Hepatocyte (in vitro differentiated cells): ENCODE measurements around the gene EGF. TPM values are rescaled to one million over a fixed set of nuclear protein-coding genes. Genes with fewer than 3 reads are reported as not detected.
A peak's percentile ranks its signal among the peaks of the same experiment; 100 is the strongest.
"Not testable (repeated sequence)": the region's sequence is repeated elsewhere in the genome, so short reads cannot be mapped to it uniquely, and the experiment has no call there.

Source experiments
- DNase-seq: peaks from one replicate; pipeline ENCODE4 v3.0.0-alpha.2; 2016; ENCODE audit warnings: low spot score
- H2AFZ ChIP-seq: fragments of 200-600 bp; sonication (generic); 2 replicates; pipeline ENCODE4 v1.6.0; 2016; ENCODE audit warnings: antibody characterized with exemption, mild to moderate bottlenecking
- H3K27ac ChIP-seq: fragments of 200-600 bp; sonication (generic); 2 replicates; pipeline ENCODE4 v1.5.1; 2016; ENCODE audit warnings: mild to moderate bottlenecking
- H3K27me3 ChIP-seq: fragments of 200-600 bp; sonication (generic); 2 replicates; pipeline ENCODE4 v1.6.1; 2016
- H3K36me3 ChIP-seq: fragments of 200-600 bp; sonication (generic); replicated peaks from 2 replicates; pipeline ENCODE4 v1.5.1; 2016; ENCODE audit warnings: low read depth; ENCODE audit not compliant: insufficient read depth
- H3K4me1 ChIP-seq: fragments of 200-600 bp; sonication (generic); 2 replicates; pipeline ENCODE4 v1.5.1; 2016; ENCODE audit warnings: mild to moderate bottlenecking, moderate library complexity; ENCODE audit not compliant: insufficient read depth
- H3K4me2 ChIP-seq: fragments of 200-600 bp; sonication (generic); 2 replicates; pipeline ENCODE4 v1.6.0; 2016
- H3K4me3 ChIP-seq: fragments of 200-600 bp; sonication (generic); 2 replicates; pipeline ENCODE4 v1.5.1; 2016; ENCODE audit warnings: mild to moderate bottlenecking
- H3K79me2 ChIP-seq: fragments of 200-600 bp; sonication (generic); 2 replicates; pipeline ENCODE4 v1.6.0; 2017; ENCODE audit warnings: mild to moderate bottlenecking
- H3K9me2 ChIP-seq: fragments of 200-600 bp; sonication (generic); replicated peaks from 2 replicates; pipeline ENCODE4 v1.6.0; 2017; ENCODE audit warnings: mild to moderate bottlenecking; ENCODE audit not compliant: insufficient read depth
- H3K9me3 ChIP-seq: fragments of 200-600 bp; sonication (generic); 2 replicates; pipeline ENCODE4 v1.5.1; 2016; ENCODE audit warnings: low read depth, mild to moderate bottlenecking
- H4K20me1 ChIP-seq: fragments of 200-600 bp; sonication (generic); 2 replicates; pipeline ENCODE4 v1.6.0; 2016; ENCODE audit warnings: mild to moderate bottlenecking; ENCODE audit not compliant: insufficient read depth, poor library complexity, severe bottlenecking
- EZH2 ChIP-seq: fragments of 200-600 bp; sonication (generic); IDR thresholded peaks from 2 replicates; pipeline ENCODE4 v1.6.1; 2016; ENCODE audit warnings: antibody characterized with exemption, mild to moderate bottlenecking, borderline replicate concordance
- EZH2phosphoT487 ChIP-seq: fragments of 200-600 bp; sonication (generic); IDR thresholded peaks from one replicate; pipeline ENCODE4 v1.6.1; 2018; ENCODE audit warnings: antibody characterized with exemption, mild to moderate bottlenecking, low read depth, moderate library complexity; ENCODE audit not compliant: unreplicated experiment, severe bottlenecking
- WGBS: methylation state at CpG from one replicate; pipeline ENCODE4 v1.1.6; 2016; ENCODE audit warnings: low lambda C conversion rate; ENCODE audit errors: missing lambda C conversion rate; 5-methylcytosine and 5-hydroxymethylcytosine counted together
- polyA plus RNA-seq: library from polyadenylated mRNA; unstranded; fragments of >200 nt; fragmentation: Nextera tagmentation; extraction: Ambion mirVana; gene quantifications from 2 replicates; pipeline ENCODE4 v1.2.1, GENCODE V29; 2016
- total RNA-seq: library from RNA; depleted of rRNA; stranded (reverse); fragments of >200 nt; gene quantifications from 2 replicates; pipeline ENCODE4 v1.2.3, GENCODE V29; 2014
- TF ChIP-seq, protein P1 (sequence below): fragments of 200-600 bp; sonication (generic); IDR thresholded peaks from 2 replicates; pipeline ENCODE4 v1.5.1; 2016; ENCODE audit warnings: antibody characterized with exemption, mild to moderate bottlenecking; ENCODE audit not compliant: poor library complexity

EGF gene
- total and polyA plus RNA-seq, 2 experiments from 2014 or later, result 5.0 to 18.0 TPM

- no peak for DNase-seq
- 70% methylated on average over 8 of the region's 8 CpGs for WGBS
- Histone ChIP-seq H3K27ac (no peak overlapping the region), H3K27me3 (no peaks in the 10 kb centered on the region), H3K79me2 (no peaks in the 10 kb centered on the region), H4K20me1 (no peaks in the 10 kb centered on the region), H3K4me3 (no peak overlapping the region), H3K4me1 (no peaks in the 10 kb centered on the region), H2AFZ (no peak overlapping the region), H3K36me3 (no peaks in the 10 kb centered on the region), H3K4me2 (no peak overlapping the region), H3K9me2 (no peaks in the 10 kb centered on the region), H3K9me3 (no peaks in the 10 kb centered on the region)
- TF ChIP-seq, protein P1, sequence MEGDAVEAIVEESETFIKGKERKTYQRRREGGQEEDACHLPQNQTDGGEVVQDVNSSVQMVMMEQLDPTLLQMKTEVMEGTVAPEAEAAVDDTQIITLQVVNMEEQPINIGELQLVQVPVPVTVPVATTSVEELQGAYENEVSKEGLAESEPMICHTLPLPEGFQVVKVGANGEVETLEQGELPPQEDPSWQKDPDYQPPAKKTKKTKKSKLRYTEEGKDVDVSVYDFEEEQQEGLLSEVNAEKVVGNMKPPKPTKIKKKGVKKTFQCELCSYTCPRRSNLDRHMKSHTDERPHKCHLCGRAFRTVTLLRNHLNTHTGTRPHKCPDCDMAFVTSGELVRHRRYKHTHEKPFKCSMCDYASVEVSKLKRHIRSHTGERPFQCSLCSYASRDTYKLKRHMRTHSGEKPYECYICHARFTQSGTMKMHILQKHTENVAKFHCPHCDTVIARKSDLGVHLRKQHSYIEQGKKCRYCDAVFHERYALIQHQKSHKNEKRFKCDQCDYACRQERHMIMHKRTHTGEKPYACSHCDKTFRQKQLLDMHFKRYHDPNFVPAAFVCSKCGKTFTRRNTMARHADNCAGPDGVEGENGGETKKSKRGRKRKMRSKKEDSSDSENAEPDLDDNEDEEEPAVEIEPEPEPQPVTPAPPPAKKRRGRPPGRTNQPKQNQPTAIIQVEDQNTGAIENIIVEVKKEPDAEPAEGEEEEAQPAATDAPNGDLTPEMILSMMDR, result no peak
- TF ChIP-seq EZH2phosphoT487 (no peak), EZH2 (no peak)
These were observed 120.8 kb downstream of the EGF start for GRCh38 chr4:110033355-110034025.

GRCh38 chr4:110034026-110034393, 121.3 kb downstream of the EGF start:
- Histone ChIP-seq H3K4me2 (no peak overlapping the region), H3K27ac (no peak overlapping the region), H4K20me1 (no peaks in the 10 kb centered on the region)

DNA sequence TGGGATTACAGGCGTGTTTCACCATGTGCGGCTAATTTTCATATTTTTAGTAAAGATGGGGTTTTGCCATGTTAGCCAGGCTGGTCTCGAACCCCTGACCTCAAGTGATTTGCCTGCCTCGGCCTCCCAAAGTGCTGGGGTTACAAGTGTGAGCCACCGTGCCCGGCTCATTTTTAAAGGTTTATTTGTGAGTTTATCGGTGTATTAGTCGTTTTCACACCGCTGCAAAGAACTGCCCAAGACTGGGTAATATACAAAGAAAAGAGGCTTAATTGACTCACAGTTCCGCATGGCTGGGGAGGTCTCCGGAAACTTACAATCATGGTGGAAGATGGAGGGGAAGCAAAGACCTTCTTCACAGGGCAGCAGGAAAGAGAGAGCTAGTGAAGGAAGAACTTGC, 126.5 kb downstream of the EGF start:
- WGBS, result 92% methylated on average over 11 of the region's 11 CpGs

More at GRCh38 chr4:110034026-110034393, 121.3 kb downstream of the EGF start:
- Histone ChIP-seq H3K9me2 (no peaks in the 10 kb centered on the region), H3K36me3 (no peaks in the 10 kb centered on the region), H3K4me1 (no peaks in the 10 kb centered on the region), H3K9me3 (no peaks in the 10 kb centered on the region), H2AFZ (no peak overlapping the region), H3K27me3 (no peaks in the 10 kb centered on the region), H3K4me3 (no peak overlapping the region), H3K79me2 (no peaks in the 10 kb centered on the region)
- TF ChIP-seq EZH2, result no peak
- TF ChIP-seq EZH2phosphoT487, result no peak
- TF ChIP-seq, protein P1, result no peak
- 83% methylated on average over 3 of the region's 3 CpGs for WGBS
- DNase-seq, result no peak

GRCh38 chr4:110041735-110042134, 129.1 kb downstream of the EGF start:
- Histone ChIP-seq H3K79me2 (no peaks in the 10 kb centered on the region), H3K36me3 (no peaks in the 10 kb centered on the region), H3K27ac (peak overlapping the region; percentile 0), H3K4me2 (peak overlapping the region; percentile 0), H3K27me3 (no peaks in the 10 kb centered on the region), H3K4me1 (peaks cover 16% of the 10 kb centered on the region), H3K9me3 (no peaks in the 10 kb centered on the region), H3K4me3 (no peak overlapping the region), H4K20me1 (no peaks in the 10 kb centered on the region), H3K9me2 (no peaks in the 10 kb centered on the region), H2AFZ (no peak overlapping the region)
- WGBS, result 23% methylated on average over 1 of the region's 1 CpG
- TF ChIP-seq EZH2phosphoT487, result no peak
- TF ChIP-seq, protein P1, result no peak
- no peak for TF ChIP-seq EZH2
- peak; percentile 36 for DNase-seq

More for the DNA sequence above, 126.5 kb downstream of the EGF start:
- not testable (repeated sequence) for DNase-seq, H3K36me3 ChIP-seq, H3K79me2 ChIP-seq, H3K27ac ChIP-seq, H4K20me1 ChIP-seq, H3K4me3 ChIP-seq, H3K4me2 ChIP-seq, H3K9me3 ChIP-seq, H3K9me2 ChIP-seq, H2AFZ ChIP-seq, H3K27me3 ChIP-seq
- peaks cover 16% of the 10 kb centered on the region for H3K4me1 ChIP-seq
